Transverse colon (tissue), 4 donors: ENCODE measurements around the gene KREMEN1. TPM values are rescaled to one million over a fixed set of nuclear protein-coding genes. Genes with fewer than 3 reads are reported as not detected.

Experiments
- DNase-seq: peaks from one replicate; pipeline ENCODE4 v3.0.0-alpha.2; 2019
- H3K27ac ChIP-seq, 4 donors: fragments of 200-600 bp; sonication (generic); 2 replicates each; pipeline ENCODE4 v1.5.1; 2016 to 2018; ENCODE audit warnings: inconsistent platforms in 4 of 4
- H3K27me3 ChIP-seq: fragments of 200-600 bp; sonication (generic); 2 replicates; pipeline ENCODE4 v1.5.1; 2017; ENCODE audit warnings: inconsistent platforms
- H3K36me3 ChIP-seq, 4 donors: fragments of 200-600 bp; sonication (generic); 2 replicates each; pipeline ENCODE4 v1.5.1; 2017 to 2019; ENCODE audit warnings: inconsistent platforms in 4 of 4
- H3K4me1 ChIP-seq, 4 donors: fragments of 200-600 bp; sonication (generic); 2 replicates each; pipeline ENCODE4 v1.5.1; 2017 to 2020; ENCODE audit warnings: inconsistent platforms in 4 of 4
- H3K4me3 ChIP-seq, 4 donors: fragments of 200-600 bp; sonication (generic); 1 replicate in 1 of 4; 2 replicates in 3 of 4; pipeline versions ENCODE4 v1.5.1 to v1.6.1; 2017 to 2019; ENCODE audit warnings: inconsistent platforms in 4 of 4
- H3K9me3 ChIP-seq, 2 donors: fragments of 200-600 bp; sonication (generic); 2 replicates each; pipeline ENCODE4 v1.5.1; 2017 to 2019; ENCODE audit warnings: inconsistent platforms in 2 of 2
- EP300 ChIP-seq: sonication (generic); formaldehyde crosslinking; IDR thresholded peaks from one replicate; pipeline ENCODE4 v1.6.1; 2017; ENCODE audit warnings: antibody characterized with exemption, low read depth
- POLR2A ChIP-seq: fragments of 450-650 bp; IDR thresholded peaks from one replicate; pipeline ENCODE4 v1.6.1; 2016; ENCODE audit warnings: antibody characterized with exemption, mild to moderate bottlenecking, moderate library complexity
- POLR2AphosphoS5 ChIP-seq, 3 donors: sonication (generic); formaldehyde crosslinking; IDR thresholded peaks; one replicate each; pipeline ENCODE4 v1.6.1; 2016; ENCODE audit warnings: antibody characterized with exemption in 3 of 3
- WGBS, 2 donors: methylation state at CpG; one replicate each; pipeline ENCODE4 v1.1.5; 2018; ENCODE audit warnings: low coverage in 1 of 2; 5-methylcytosine and 5-hydroxymethylcytosine counted together
- in situ Hi-C, 4 donors: fragments of 200-750 bp; cut with MboI; loops; one replicate each; pipeline versions ENCODE4 v1.15.0 to v1.15.1; 2017; ENCODE audit warnings: low sequenced_read_pairs in 3 of 4, low pct_ligation_motif_present in 1 of 4, low pct_unique_long_range_greater_than_20kb in 1 of 4
- intact Hi-C: fragments of 100-400 bp; cut with DNase I; formaldehyde crosslinking; loops from one replicate; pipeline ENCODE4 v1.15.1; 2023; ENCODE audit warnings: low total_unique reads
- total RNA-seq, 4 donors: library from RNA; depleted of rRNA; stranded (reverse); fragments of >200 nt; gene quantifications; one replicate each; pipeline ENCODE4 v1.1.0, GENCODE V29; 2016
- TF ChIP-seq, protein P1 (sequence below), 5 experiments: fragments of 200-600 bp in 3 of 5; fragments of 450-650 bp in 2 of 5; sonication (generic) in 3 of 5; IDR thresholded peaks; 1 replicate in 2 of 5; 2 replicates in 3 of 5; pipeline ENCODE4 v1.5.1; 2016 to 2017; ENCODE audit warnings: antibody characterized with exemption in 5 of 5, inconsistent platforms in 3 of 5, mild to moderate bottlenecking in 2 of 5, moderate library complexity in 1 of 5

KREMEN1 gene
- total RNA-seq, 4 donors from 2014 or later = 5.2 to 39.2 (median 20.1) TPM

DNA sequence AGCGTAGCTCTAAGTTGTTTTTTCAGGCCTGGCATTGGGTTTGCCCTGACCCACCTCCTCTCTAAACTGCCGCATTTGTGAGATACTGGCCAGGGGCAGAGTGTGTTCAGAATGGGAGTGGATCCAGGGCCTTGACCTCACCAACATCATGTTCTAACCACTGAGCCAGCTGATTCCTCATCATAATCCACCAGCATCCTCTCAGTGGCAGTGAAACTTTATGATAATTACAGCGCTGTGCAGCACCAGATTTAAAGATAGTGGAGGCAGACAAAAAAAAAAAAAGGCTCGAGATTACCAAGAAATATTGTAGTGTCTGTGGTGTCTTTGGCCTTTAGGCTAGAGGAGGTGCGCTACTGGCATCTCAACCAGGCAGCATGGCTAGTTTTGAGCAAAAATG, 53.0 kb downstream of the KREMEN1 start:
- peak overlapping the region in 2 of 4 donors; percentile 23 to 60 for H3K27ac ChIP-seq
- intact Hi-C loops = no loop called here
- 82 to 88% methylated on average over 5 of the region's 5 CpGs for WGBS, 2 donors

DNA sequence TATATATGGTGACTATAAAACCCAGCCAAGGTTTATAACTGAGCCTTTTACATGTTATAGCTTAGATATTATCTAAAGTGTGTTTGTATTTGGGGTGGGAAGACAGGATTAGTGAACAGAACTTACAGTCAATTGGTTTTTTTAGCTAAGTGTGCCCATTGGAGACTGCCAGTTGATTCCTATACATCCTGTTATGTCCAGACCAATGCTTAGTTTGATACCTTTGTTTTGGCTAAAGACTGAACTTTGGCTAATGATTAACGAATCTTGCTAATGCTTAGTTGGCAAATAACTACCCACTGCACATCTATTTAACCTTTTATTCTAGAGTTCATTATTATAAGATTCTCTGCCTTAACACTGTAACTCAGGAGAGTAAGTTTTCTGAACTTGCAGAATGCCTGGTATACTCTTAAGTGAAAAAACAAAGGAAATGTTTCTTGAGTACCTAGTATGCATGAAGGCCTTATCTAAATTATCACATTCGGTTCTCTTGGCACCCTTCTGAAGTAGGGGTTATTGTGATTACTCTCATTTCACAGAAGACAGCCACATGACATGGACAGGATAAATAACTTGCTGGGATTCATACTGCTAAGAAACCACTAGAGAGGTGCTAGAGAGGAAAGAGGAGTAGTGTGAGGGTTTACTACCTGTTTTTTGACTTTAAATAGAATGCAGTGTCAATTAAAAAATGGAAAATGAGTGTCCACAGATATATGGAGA, 54.0 kb downstream of the KREMEN1 start:
- no peak for DNase-seq
- TF ChIP-seq EP300 (no peak), POLR2A (no peak), POLR2AphosphoS5 (IDR thresholded peaks at IDR 0.05) (no peak)
- in situ Hi-C loops = no loop called here
- Histone ChIP-seq H3K4me1 (peaks cover 0 to 35% (median 11%) of the 10 kb centered on the region in 4 donors), H3K36me3 (no peaks in the 10 kb centered on the region), H3K27ac (peak overlapping the region in 3 of 4 donors; percentile 3 to 60 (median 27)), H3K9me3 (no peaks in the 10 kb centered on the region), H3K4me3 (no peak overlapping the region), H3K27me3 (no peaks in the 10 kb centered on the region)
- intact Hi-C loops = no loop called here
- 33 to 40% methylated on average over 2 of the region's 2 CpGs for WGBS, 2 donors

More for the DNA sequence above, 53.0 kb downstream of the KREMEN1 start:
- DNase-seq = no peak
- Histone ChIP-seq H3K27me3 (no peaks in the 10 kb centered on the region), H3K36me3 (no peaks in the 10 kb centered on the region), H3K4me3 (no peak overlapping the region), H3K4me1 (peaks cover 0 to 35% (median 11%) of the 10 kb centered on the region in 4 donors), H3K9me3 (no peaks in the 10 kb centered on the region)
- TF ChIP-seq POLR2A (no peak), EP300 (no peak), POLR2AphosphoS5 (IDR thresholded peaks at IDR 0.05) (no peak)
- TF ChIP-seq, protein P1, sequence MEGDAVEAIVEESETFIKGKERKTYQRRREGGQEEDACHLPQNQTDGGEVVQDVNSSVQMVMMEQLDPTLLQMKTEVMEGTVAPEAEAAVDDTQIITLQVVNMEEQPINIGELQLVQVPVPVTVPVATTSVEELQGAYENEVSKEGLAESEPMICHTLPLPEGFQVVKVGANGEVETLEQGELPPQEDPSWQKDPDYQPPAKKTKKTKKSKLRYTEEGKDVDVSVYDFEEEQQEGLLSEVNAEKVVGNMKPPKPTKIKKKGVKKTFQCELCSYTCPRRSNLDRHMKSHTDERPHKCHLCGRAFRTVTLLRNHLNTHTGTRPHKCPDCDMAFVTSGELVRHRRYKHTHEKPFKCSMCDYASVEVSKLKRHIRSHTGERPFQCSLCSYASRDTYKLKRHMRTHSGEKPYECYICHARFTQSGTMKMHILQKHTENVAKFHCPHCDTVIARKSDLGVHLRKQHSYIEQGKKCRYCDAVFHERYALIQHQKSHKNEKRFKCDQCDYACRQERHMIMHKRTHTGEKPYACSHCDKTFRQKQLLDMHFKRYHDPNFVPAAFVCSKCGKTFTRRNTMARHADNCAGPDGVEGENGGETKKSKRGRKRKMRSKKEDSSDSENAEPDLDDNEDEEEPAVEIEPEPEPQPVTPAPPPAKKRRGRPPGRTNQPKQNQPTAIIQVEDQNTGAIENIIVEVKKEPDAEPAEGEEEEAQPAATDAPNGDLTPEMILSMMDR (IDR thresholded peaks at IDR 0.05) = no peak
- in situ Hi-C loops = no loop called here

DNA sequence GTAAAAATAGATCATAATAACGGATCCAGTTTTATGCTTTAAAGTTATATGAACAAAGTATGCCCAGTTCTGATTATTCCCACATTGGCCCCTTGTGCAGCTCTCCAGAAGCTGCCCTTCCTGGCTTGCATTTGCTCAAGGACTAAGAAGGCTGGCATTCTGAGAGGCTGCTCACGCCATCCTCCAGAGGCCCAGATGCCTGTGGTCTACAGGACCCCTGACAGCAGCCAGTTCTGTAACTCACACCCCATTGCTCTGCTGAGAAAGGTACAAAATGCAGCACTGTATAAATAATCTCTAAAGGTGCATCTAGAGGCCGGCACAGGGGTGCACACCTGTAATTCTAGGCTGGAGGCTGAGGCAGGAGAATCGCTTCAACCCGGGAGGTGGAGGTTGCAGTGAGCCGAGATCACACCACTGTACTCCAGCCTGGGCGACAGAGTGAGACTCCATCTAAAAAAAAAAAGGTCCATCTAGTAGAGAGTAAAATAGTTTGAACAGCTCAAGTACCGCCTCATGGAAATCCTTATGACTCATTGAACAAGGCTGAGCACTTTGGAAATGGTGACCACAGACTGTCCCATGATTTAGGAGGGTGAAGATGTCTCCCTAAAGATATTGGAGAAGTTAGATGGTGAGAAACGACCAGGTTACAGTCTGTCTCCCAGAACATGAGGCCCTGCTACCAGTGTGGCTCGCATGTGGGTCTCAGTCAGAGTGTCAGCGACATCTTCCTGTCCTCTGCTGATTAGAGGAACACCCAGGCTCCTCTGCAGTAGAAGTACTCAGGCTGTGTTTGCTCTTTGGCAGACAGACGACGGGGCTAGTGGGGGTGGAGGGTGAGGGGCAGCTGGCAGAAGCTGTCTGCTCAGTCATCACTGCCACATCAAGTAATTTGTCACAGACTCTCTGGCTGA, 56.3 kb downstream of the KREMEN1 start:
- H3K27me3 ChIP-seq = no peaks in the 10 kb centered on the region
- H3K9me3 ChIP-seq = no peaks in the 10 kb centered on the region
- in situ Hi-C loops (no loop called here), intact Hi-C loops (no loop called here)
- WGBS, 2 donors = 65 to 77% methylated on average over 2 to 13 of the region's 13 CpGs
- DNase-seq = no peak
- peaks cover 0 to 35% (median 11%) of the 10 kb centered on the region in 4 donors for H3K4me1 ChIP-seq
- no peak overlapping the region for H3K4me3 ChIP-seq
- H3K27ac ChIP-seq = peak overlapping the region in 3 of 4 donors; percentile 0 to 43 (median 11)
- TF ChIP-seq POLR2AphosphoS5 (IDR thresholded peaks at IDR 0.05) (no peak), EP300 (no peak), POLR2A (no peak)
- TF ChIP-seq, protein P1 (IDR thresholded peaks at IDR 0.05) = no peak
- H3K36me3 ChIP-seq = no peaks in the 10 kb centered on the region

DNA sequence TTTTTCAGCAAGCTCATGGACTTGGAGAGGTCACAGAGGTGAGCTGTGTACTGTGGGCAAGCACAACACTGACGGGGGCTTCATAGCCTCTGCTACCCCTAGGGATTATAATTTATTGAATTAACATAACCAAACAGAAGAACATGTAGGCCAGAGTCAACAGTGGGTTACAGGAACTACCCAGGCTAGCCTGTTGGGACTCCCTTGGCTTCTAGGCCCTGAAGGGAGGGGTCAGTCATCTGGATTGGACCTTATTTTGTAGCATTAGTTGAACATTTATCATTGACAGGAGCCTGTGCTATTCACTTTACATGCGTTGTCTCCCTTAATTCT, 56.9 kb downstream of the KREMEN1 start:
- no peak overlapping the region for H3K4me3 ChIP-seq
- 54 to 75% methylated on average over 2 of the region's 2 CpGs for WGBS, 2 donors
- in situ Hi-C loops = no loop called here
- peak overlapping the region in 3 of 4 donors; percentile 0 to 34 (median 11) for H3K27ac ChIP-seq
- H3K9me3 ChIP-seq = no peaks in the 10 kb centered on the region
- H3K27me3 ChIP-seq = no peaks in the 10 kb centered on the region
- no peak for DNase-seq
- no peaks in the 10 kb centered on the region for H3K36me3 ChIP-seq
- peaks cover 0 to 29% (median 7%) of the 10 kb centered on the region in 4 donors for H3K4me1 ChIP-seq
- intact Hi-C loops = no loop called here
- TF ChIP-seq POLR2AphosphoS5 (IDR thresholded peaks at IDR 0.05) = no peak
- TF ChIP-seq POLR2A = no peak
- TF ChIP-seq EP300 = no peak
- TF ChIP-seq, protein P1 (IDR thresholded peaks at IDR 0.05) = no peak
